Measurements from ENCODE around the gene ITGBL1. TPM values are rescaled to one million over a fixed set of nuclear protein-coding genes. Genes with fewer than 3 reads are reported as not detected.

Gene ITGBL1
- total RNA-seq, 6 experiments from 2014 or later: 0.64 to 3.8 (median 1.6) TPM

DNA sequence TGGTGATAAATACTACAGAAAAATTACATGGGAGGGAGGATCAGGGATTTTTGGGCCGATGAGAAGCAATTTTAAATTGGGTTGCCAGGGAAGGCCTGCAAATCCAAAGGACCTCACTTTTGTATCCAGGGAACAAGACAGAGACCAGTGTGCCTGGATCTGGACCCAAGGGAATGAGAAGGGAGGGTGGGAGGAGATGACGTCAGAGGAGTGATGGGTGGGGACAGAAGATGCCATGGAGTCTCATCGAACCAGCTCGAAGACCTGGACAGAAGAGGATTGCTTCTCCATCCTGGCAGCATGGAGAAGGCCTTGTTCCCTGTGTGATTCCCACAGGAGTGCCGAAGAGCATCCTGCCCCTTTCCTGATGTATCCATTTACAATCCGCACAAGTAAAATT lies 68.9 kb downstream of the ITGBL1 start:
- Histone ChIP-seq H3K4me1 (no peaks in the 10 kb centered on the region), H3K4me3 (no peak overlapping the region), H3K27ac (no peak overlapping the region), H3K27me3 (no peaks in the 10 kb centered on the region), H3K36me3 (no peaks in the 10 kb centered on the region), H3K9me3 (no peaks in the 10 kb centered on the region)
- no peak for TF ChIP-seq POLR2A (IDR thresholded peaks at IDR 0.05)
- TF ChIP-seq, protein P1, sequence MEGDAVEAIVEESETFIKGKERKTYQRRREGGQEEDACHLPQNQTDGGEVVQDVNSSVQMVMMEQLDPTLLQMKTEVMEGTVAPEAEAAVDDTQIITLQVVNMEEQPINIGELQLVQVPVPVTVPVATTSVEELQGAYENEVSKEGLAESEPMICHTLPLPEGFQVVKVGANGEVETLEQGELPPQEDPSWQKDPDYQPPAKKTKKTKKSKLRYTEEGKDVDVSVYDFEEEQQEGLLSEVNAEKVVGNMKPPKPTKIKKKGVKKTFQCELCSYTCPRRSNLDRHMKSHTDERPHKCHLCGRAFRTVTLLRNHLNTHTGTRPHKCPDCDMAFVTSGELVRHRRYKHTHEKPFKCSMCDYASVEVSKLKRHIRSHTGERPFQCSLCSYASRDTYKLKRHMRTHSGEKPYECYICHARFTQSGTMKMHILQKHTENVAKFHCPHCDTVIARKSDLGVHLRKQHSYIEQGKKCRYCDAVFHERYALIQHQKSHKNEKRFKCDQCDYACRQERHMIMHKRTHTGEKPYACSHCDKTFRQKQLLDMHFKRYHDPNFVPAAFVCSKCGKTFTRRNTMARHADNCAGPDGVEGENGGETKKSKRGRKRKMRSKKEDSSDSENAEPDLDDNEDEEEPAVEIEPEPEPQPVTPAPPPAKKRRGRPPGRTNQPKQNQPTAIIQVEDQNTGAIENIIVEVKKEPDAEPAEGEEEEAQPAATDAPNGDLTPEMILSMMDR (IDR thresholded peaks at IDR 0.05): no peak
- WGBS (ENCODE audit: insufficient coverage, low coverage, low lambda C conversion rate, missing lambda C conversion rate): 78% methylated on average over 6 of the region's 6 CpGs
- intact Hi-C loops (cut with DNase I): no loop called here
- DNase-seq: no peak
- ATAC-seq: no peak

DNA sequence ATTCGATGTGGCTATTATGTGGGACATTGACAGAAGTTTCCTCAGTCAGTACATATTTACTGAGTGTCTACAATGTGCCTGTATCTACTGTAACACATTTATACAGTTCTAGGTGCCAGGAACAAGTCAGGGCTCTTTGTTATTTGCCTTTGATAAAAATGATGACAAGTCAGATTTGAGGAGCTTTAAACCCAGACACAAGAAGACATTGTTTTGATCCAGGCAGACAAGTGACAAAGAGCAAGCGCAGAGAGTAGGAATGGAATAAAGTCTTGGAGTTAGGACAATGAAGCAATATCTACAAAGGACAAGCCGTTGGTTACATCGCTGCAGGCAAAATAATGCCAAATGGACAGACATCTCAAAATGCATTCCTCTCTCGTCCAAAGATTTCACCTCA lies 70.1 kb downstream of the ITGBL1 start:
- 56% methylated on average over 5 of the region's 5 CpGs for WGBS (ENCODE audit: insufficient coverage, low coverage, low lambda C conversion rate, missing lambda C conversion rate)
- Histone ChIP-seq H3K4me3 (no peak overlapping the region), H3K27ac (no peak overlapping the region), H3K27me3 (no peaks in the 10 kb centered on the region), H3K9me3 (no peaks in the 10 kb centered on the region), H3K4me1 (no peaks in the 10 kb centered on the region), H3K36me3 (no peaks in the 10 kb centered on the region)
- ATAC-seq: no peak
- no peak for TF ChIP-seq POLR2A (IDR thresholded peaks at IDR 0.05)
- TF ChIP-seq, protein P1 (IDR thresholded peaks at IDR 0.05): no peak
- DNase-seq: no peak
- intact Hi-C loops (cut with DNase I): no loop called here

GRCh38 chr13:101523154-101524131 lies 71.0 kb downstream of the ITGBL1 start:
- TF ChIP-seq, protein P1 (IDR thresholded peaks at IDR 0.05): no peak
- TF ChIP-seq POLR2A (IDR thresholded peaks at IDR 0.05): no peak
- Histone ChIP-seq H3K4me3 (no peak overlapping the region), H3K4me1 (no peaks in the 10 kb centered on the region), H3K27me3 (no peaks in the 10 kb centered on the region), H3K36me3 (no peaks in the 10 kb centered on the region), H3K9me3 (no peaks in the 10 kb centered on the region), H3K27ac (no peak overlapping the region)
- intact Hi-C loops (cut with DNase I): no loop called here
- DNase-seq: no peak
- ATAC-seq: no peak
- 52% methylated on average over 8 of the region's 8 CpGs for WGBS (ENCODE audit: insufficient coverage, low coverage, low lambda C conversion rate, missing lambda C conversion rate)

DNA sequence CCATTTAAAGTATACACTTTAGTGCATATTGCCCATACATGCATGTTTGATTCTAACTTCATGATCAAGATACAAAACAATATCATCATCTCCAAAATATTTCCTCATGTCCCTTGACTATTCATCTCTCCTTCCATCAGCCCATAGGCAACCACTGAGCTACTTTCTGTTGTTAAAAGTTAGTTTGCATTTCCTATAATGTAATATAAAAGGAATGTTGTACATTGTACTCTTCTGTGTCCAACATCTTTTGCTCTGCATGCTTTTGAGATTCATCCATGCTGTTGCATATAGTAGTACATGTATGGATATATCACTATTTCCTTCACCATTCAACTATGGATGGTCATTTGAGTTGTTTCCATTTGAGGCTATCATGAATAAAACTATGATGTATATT lies 74.7 kb downstream of the ITGBL1 start:
- H3K36me3 ChIP-seq: no peaks in the 10 kb centered on the region
- no peak for TF ChIP-seq POLR2A (IDR thresholded peaks at IDR 0.05)
- TF ChIP-seq, protein P1 (IDR thresholded peaks at IDR 0.05): no peak
- no peaks in the 10 kb centered on the region for H3K4me1 ChIP-seq
- no peak for ATAC-seq
- DNase-seq: no peak
- intact Hi-C loops (cut with DNase I): no loop called here
- H3K27me3 ChIP-seq: no peaks in the 10 kb centered on the region
- H3K27ac ChIP-seq: no peak overlapping the region
- no peak overlapping the region for H3K4me3 ChIP-seq
- no peaks in the 10 kb centered on the region for H3K9me3 ChIP-seq
